Caco-2 (cell line): ENCODE results near the gene BLTP3A. TPM values are rescaled to one million over a fixed set of nuclear protein-coding genes. Genes with fewer than 3 reads are reported as not detected.

ENCODE experiments used
- BruUV-seq: library from RNA; stranded (reverse); fragments of 400-500 nt; replicated peaks from 2 replicates; lab custom pipeline; 2021; lab: Mats Ljungman, UMichigan
- CTCF ChIA-PET: fragments of 300-600 bp; sonication (Branson Sonifier 250); formaldehyde crosslinking; loops from one replicate; lab custom pipeline; 2022; ENCODE audit warnings: antibody characterized with exemption; lab: Charles Lee
- POLR2A ChIA-PET: fragments of 300-600 bp; sonication (Branson Sonifier 250); formaldehyde crosslinking; loops from one replicate; lab custom pipeline; 2022; ENCODE audit warnings: antibody characterized with exemption; lab: Charles Lee
- DNase-seq, 2 experiments: peaks; one replicate each; pipeline versions ENCODE4 v3.0.0 to v3.0.0-alpha.2; 2020 to 2022
- H3K27me3 ChIP-seq: replicated peaks from 2 replicates; pipeline ENCODE4 v1.6.0; 2011; ENCODE audit warnings: low read length; ENCODE audit not compliant: control insufficient read depth, insufficient read depth
- H3K36me3 ChIP-seq: 2 replicates; pipeline ENCODE4 v1.5.1; 2011; ENCODE audit warnings: low read length; ENCODE audit not compliant: control insufficient read depth, insufficient read depth
- H3K4me1 ChIP-seq: fragments of 250-450 bp; sonication (Bioruptor Pico); 2 replicates; pipeline ENCODE4 v1.5.1; 2020; ENCODE audit warnings: mild to moderate bottlenecking
- H3K4me3 ChIP-seq: 2 replicates; pipeline ENCODE4 v1.5.1; 2011; ENCODE audit warnings: low read depth, mild to moderate bottlenecking, control low read depth, low read length
- H3K9me3 ChIP-seq: fragments of 250-450 bp; sonication (Bioruptor Pico); 2 replicates; pipeline ENCODE4 v1.5.1; 2020; ENCODE audit warnings: mild to moderate bottlenecking, moderate library complexity
- H3K27ac Mint-ChIP-seq: one replicate; pipeline ENCODE4 v1.8.0; 2022; ENCODE audit warnings: mixed read lengths; ENCODE audit not compliant: unreplicated experiment
- H3K27me3 Mint-ChIP-seq: one replicate; pipeline ENCODE4 v1.8.0; 2022; ENCODE audit warnings: mixed read lengths; ENCODE audit not compliant: insufficient read depth, unreplicated experiment
- H3K36me3 Mint-ChIP-seq: one replicate; pipeline ENCODE4 v1.8.0; 2022; ENCODE audit warnings: mild to moderate bottlenecking, mixed read lengths; ENCODE audit not compliant: insufficient read depth, unreplicated experiment
- H3K4me1 Mint-ChIP-seq: one replicate; pipeline ENCODE4 v1.8.0; 2022; ENCODE audit warnings: low read depth, mixed read lengths; ENCODE audit not compliant: unreplicated experiment
- H3K4me3 Mint-ChIP-seq: one replicate; pipeline ENCODE4 v1.8.0; 2022; ENCODE audit warnings: mild to moderate bottlenecking, moderate library complexity, mixed read lengths; ENCODE audit not compliant: unreplicated experiment
- H3K9me3 Mint-ChIP-seq: one replicate; pipeline ENCODE4 v1.8.0; 2022; ENCODE audit warnings: mixed read lengths; ENCODE audit not compliant: unreplicated experiment
- CTCF ChIP-seq, 2 experiments: fragments of 200-600 bp in 1 of 2; IDR thresholded peaks; 1 replicate in 1 of 2; 2 replicates in 1 of 2; pipeline versions ENCODE4 v1.5.1 to v1.8.0; 2011 to 2022; ENCODE audit warnings: antibody characterized with exemption in 1 of 2, control low read depth in 1 of 2, inconsistent platforms in 1 of 2, low read depth in 1 of 2, low read length in 1 of 2, mild to moderate bottlenecking in 1 of 2, moderate library complexity in 1 of 2; ENCODE audit not compliant: insufficient read depth in 1 of 2, severe bottlenecking in 1 of 2, unreplicated experiment in 1 of 2
- intact Hi-C: fragments of 100-400 bp; cut with micrococcal nuclease; formaldehyde crosslinking; loops from one replicate; pipeline ENCODE4 v1.10.0; 2022; ENCODE audit not compliant: unreplicated experiment
- total RNA-seq: library from RNA; stranded (reverse); gene quantifications from 2 replicates; pipeline ENCODE4 v1.2.3, GENCODE V29; 2022

Gene BLTP3A
- total RNA-seq, 1 experiment from 2014 or later: 41.6 TPM

GRCh38 chr6:34810936-34811632, 19.2 kb downstream of the BLTP3A start:
- CTCF ChIA-PET: no interaction called here
- no peak overlapping the region for H3K4me3 ChIP-seq
- DNase-seq: peak in 1 of 2 experiments; percentile 14
- no peaks in the 10 kb centered on the region for H3K9me3 ChIP-seq
- peaks cover 55% of the 10 kb centered on the region for H3K4me1 ChIP-seq
- Mint-ChIP-seq H3K4me1 (peaks cover 15% of the 10 kb centered on the region), H3K9me3 (no peaks in the 10 kb centered on the region), H3K36me3 (peaks cover 21% of the 10 kb centered on the region), H3K4me3 (no peak overlapping the region), H3K27me3 (no peaks in the 10 kb centered on the region), H3K27ac (no peak overlapping the region)
- no TSS peak for BruUV-seq
- H3K27me3 ChIP-seq: no peaks in the 10 kb centered on the region
- POLR2A ChIA-PET: interaction anchor here (0.5 kb wide), 1 partner anchor 115 kb away, joined by 3 read pairs; no protein-coding TSS in a partner anchor
- H3K36me3 ChIP-seq: no peaks in the 10 kb centered on the region
- TF ChIP-seq CTCF (IDR thresholded peaks at IDR 0.05; ENCODE audit: insufficient read depth in 1 of 2, low read depth in 1 of 2, low read length in 1 of 2, severe bottlenecking in 1 of 2, unreplicated experiment in 1 of 2): no peak
- intact Hi-C loops: no loop called here

GRCh38 chr6:34813028-34813713, 21.3 kb downstream of the BLTP3A start:
- intact Hi-C loops: no loop called here
- Mint-ChIP-seq H3K4me1 (peaks cover 29% of the 10 kb centered on the region), H3K27me3 (no peaks in the 10 kb centered on the region), H3K9me3 (no peaks in the 10 kb centered on the region), H3K27ac (no peak overlapping the region), H3K36me3 (peaks cover 8% of the 10 kb centered on the region), H3K4me3 (no peak overlapping the region)
- no peak for TF ChIP-seq CTCF (IDR thresholded peaks at IDR 0.05; ENCODE audit: insufficient read depth in 1 of 2, low read depth in 1 of 2, low read length in 1 of 2, severe bottlenecking in 1 of 2, unreplicated experiment in 1 of 2)
- Histone ChIP-seq H3K4me1 (peaks cover 61% of the 10 kb centered on the region), H3K9me3 (no peaks in the 10 kb centered on the region), H3K36me3 (no peaks in the 10 kb centered on the region), H3K27me3 (no peaks in the 10 kb centered on the region), H3K4me3 (no peak overlapping the region)
- BruUV-seq: no TSS peak
- POLR2A ChIA-PET: no interaction called here
- no peak for DNase-seq
- CTCF ChIA-PET: no interaction called here

GRCh38 chr6:34816635-34817301, 24.9 kb downstream of the BLTP3A start:
- intact Hi-C loops: no loop called here
- TF ChIP-seq CTCF (IDR thresholded peaks at IDR 0.05; ENCODE audit: insufficient read depth in 1 of 2, low read depth in 1 of 2, low read length in 1 of 2, severe bottlenecking in 1 of 2, unreplicated experiment in 1 of 2): no peak
- POLR2A ChIA-PET: interaction anchor here (0.7 kb wide), 1 partner anchor 13 kb away, joined by 3 read pairs; no protein-coding TSS in a partner anchor
- H3K27me3 ChIP-seq: no peaks in the 10 kb centered on the region
- peaks cover 11% of the 10 kb centered on the region for H3K36me3 Mint-ChIP-seq
- H3K4me3 Mint-ChIP-seq: peak overlapping the region; percentile 37
- no peaks in the 10 kb centered on the region for H3K27me3 Mint-ChIP-seq
- no peaks in the 10 kb centered on the region for H3K36me3 ChIP-seq
- H3K4me3 ChIP-seq: no peak overlapping the region
- peaks cover 45% of the 10 kb centered on the region for H3K4me1 ChIP-seq
- H3K9me3 ChIP-seq: no peaks in the 10 kb centered on the region
- H3K9me3 Mint-ChIP-seq: no peaks in the 10 kb centered on the region
- peak overlapping the region; percentile 42 for H3K27ac Mint-ChIP-seq
- CTCF ChIA-PET: no interaction called here
- no TSS peak for BruUV-seq
- DNase-seq: no peak
- H3K4me1 Mint-ChIP-seq: peaks cover 26% of the 10 kb centered on the region
